GM19452 (cell line): ENCODE data around the gene PXDN.

Experiments used
- ATAC-seq: cut with Tn5 transposase; IDR thresholded peaks from one replicate; pipeline ENCODE4 v1.9.1; 2021; ENCODE audit not compliant: unreplicated experiment

The PXDN gene

GRCh38 chr2:1651121-1652033 lies 92.9 kb downstream of the PXDN start:
- ATAC-seq, result no peak

- no peak for ATAC-seq
Measured at GRCh38 chr2:1650085-1650872, 94.0 kb downstream of the PXDN start.

GRCh38 chr2:1649103-1650084 lies 94.9 kb downstream of the PXDN start:
- ATAC-seq, result no peak

- ATAC-seq, result no peak
Measured at GRCh38 chr2:1648241-1649102, 95.8 kb downstream of the PXDN start.

GRCh38 chr2:1647417-1648240 lies 96.7 kb downstream of the PXDN start:
- no peak for ATAC-seq

- ATAC-seq, result no peak
Measured at GRCh38 chr2:1645761-1646476, 98.4 kb downstream of the PXDN start.

- ATAC-seq, result no peak
Measured at GRCh38 chr2:1644427-1644826, 99.9 kb downstream of the PXDN start.

GRCh38 chr2:1642993-1643619 lies 101.2 kb downstream of the PXDN start:
- ATAC-seq, result no peak

- no peak for ATAC-seq
Measured at GRCh38 chr2:1642066-1642861, 102.1 kb downstream of the PXDN start.

GRCh38 chr2:1641523-1641922 lies 102.8 kb downstream of the PXDN start:
- ATAC-seq, result no peak

- ATAC-seq, result no peak
Measured at GRCh38 chr2:1640301-1641135, 103.8 kb downstream of the PXDN start.

GRCh38 chr2:1639086-1639858 lies 105.0 kb downstream of the PXDN start:
- no peak for ATAC-seq

GRCh38 chr2:1638281-1638860 lies 105.9 kb downstream of the PXDN start:
- ATAC-seq, result no peak

- no peak for ATAC-seq
Measured at GRCh38 chr2:1636791-1637415, 107.4 kb downstream of the PXDN start.

- ATAC-seq, result no peak
Measured at GRCh38 chr2:1635823-1636222, 108.5 kb downstream of the PXDN start.
